ENCODE measurements around the gene MCF2L. TPM values are rescaled to one million over a fixed set of nuclear protein-coding genes. Genes with fewer than 3 reads are reported as not detected.

The MCF2L gene
- total RNA-seq, 4 donors from 2014 or later: 46.5 to 89.7 (median 55.0) TPM

DNA sequence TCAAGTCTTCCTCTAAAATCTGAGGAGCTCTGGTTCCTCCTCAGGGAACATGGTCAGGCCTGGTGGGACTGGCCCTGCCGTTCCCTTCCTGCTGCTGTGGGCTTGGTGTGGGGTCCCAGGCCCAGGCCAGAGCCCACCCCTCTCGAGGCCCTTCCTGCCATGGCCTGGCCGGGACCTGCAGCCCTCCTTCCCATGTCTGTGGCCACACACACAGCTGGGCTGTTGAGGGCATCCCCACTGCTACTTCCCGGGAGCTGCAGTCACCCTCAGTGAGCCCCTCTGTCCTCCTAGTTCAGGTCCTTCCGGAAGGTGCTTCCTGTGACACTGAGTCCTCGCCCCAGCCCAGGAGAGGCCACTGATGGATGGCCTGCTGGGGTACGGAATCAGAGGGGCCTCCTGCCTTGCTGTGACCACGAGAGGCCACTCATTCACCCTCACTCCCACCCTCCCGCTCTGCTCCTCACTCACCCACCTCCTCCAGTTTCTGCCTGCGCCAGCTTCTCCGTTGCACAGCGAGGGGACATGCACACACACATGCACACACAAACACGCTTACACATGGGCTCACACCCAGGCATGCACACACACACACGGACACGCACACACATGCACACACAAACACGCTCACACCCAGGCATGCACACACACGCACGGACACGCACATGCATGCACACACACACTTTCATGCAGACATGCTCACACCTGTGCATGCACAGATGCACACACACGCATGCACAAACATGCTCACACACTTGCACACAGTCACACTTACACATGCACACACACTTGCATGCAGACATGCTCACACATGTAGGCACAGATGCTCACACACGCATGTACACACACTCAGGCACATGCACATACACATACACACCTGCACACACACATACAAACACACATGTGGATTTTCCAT lies 7.3 kb upstream of the MCF2L start:
- WGBS, 2 donors: 77 to 84% methylated on average over 19 to 20 of the region's 21 CpGs
- intact Hi-C loops (cut with DNase I; ENCODE audit: low total_unique reads): loop anchor here (10.0 kb wide), 1 partner anchor 443 kb away; no protein-coding TSS in a partner anchor
- H3K4me3 ChIP-seq (ENCODE audit: low read depth, poor library complexity, severe bottlenecking): no peak overlapping the region
- peak in 1 of 2 donors; percentile 79 for DNase-seq (ENCODE audit: low spot score in 2 of 2)
- TF ChIP-seq, protein P1, sequence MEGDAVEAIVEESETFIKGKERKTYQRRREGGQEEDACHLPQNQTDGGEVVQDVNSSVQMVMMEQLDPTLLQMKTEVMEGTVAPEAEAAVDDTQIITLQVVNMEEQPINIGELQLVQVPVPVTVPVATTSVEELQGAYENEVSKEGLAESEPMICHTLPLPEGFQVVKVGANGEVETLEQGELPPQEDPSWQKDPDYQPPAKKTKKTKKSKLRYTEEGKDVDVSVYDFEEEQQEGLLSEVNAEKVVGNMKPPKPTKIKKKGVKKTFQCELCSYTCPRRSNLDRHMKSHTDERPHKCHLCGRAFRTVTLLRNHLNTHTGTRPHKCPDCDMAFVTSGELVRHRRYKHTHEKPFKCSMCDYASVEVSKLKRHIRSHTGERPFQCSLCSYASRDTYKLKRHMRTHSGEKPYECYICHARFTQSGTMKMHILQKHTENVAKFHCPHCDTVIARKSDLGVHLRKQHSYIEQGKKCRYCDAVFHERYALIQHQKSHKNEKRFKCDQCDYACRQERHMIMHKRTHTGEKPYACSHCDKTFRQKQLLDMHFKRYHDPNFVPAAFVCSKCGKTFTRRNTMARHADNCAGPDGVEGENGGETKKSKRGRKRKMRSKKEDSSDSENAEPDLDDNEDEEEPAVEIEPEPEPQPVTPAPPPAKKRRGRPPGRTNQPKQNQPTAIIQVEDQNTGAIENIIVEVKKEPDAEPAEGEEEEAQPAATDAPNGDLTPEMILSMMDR (IDR thresholded peaks at IDR 0.05): no peak
- TF ChIP-seq POLR2A (IDR thresholded peaks at IDR 0.05): no peak

DNA sequence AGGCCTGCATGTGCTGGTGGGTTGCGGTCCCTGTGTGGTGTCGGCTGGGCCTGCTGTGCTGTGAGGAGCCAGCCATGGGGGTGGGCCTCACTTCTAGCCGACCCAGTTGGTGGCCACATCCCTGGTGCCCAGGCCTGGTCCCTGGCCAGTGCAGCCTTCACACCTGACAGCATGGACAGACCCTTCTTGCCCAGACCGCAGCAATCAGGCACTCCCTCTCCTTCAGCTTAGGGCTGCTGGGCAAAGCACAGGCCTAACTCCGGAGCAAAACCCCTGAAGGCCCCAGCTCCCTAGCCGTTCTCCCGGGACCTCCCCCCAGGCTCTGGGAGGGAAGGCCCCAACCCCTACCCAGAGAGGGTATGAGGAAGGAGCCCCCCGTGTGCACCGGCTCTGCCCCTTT lies 6.6 kb upstream of the MCF2L start:
- no peak for TF ChIP-seq POLR2A (IDR thresholded peaks at IDR 0.05)
- TF ChIP-seq, protein P1 (IDR thresholded peaks at IDR 0.05): no peak
- DNase-seq (ENCODE audit: low spot score in 2 of 2): no peak
- 75 to 86% methylated on average over 4 to 5 of the region's 9 CpGs for WGBS, 2 donors
- intact Hi-C loops (cut with DNase I; ENCODE audit: low total_unique reads): loop anchor here (10.0 kb wide), 1 partner anchor 442 kb away; no protein-coding TSS in a partner anchor
- no peak overlapping the region for H3K4me3 ChIP-seq (ENCODE audit: low read depth, poor library complexity, severe bottlenecking)

DNA sequence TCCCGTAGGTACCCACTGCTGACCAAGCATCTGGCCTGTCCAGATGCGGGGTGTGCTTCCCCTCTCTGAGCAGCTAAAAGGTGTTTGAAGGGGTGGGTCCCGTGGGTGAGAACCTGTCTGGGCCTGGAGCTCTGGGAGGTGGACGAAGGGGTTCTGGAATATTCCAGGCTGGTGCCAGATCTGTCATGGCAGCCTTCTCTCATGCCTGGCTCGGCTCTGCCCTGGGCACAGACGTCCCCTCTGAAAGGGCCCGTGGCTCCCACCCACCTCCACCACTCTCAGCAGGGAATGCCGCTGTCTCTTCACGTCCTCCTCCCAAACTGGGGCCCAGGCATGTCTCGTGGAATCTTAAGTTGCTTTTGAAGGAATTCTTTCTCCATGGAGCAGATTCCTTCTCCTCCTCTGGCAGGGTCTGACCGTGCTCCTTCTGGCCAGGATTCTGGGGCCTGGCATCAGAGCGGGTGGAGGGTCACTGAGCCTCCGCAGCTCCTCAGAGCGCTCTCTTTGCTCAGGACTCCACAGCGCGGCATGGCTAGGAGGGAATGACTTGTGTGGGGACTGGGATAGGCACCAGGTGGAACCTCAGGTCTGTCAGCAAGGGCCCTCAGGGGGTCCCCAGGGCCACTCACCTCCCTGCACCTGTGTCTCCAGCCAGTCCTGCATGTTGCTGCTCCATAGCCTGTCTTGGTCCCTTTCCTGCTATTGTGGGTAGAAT lies 5.9 kb upstream of the MCF2L start:
- 68 to 76% methylated on average over 15 to 16 of the region's 16 CpGs for WGBS, 2 donors
- intact Hi-C loops (cut with DNase I; ENCODE audit: low total_unique reads): loop anchor here (10.0 kb wide), 1 partner anchor 442 kb away; no protein-coding TSS in a partner anchor
- DNase-seq (ENCODE audit: low spot score in 2 of 2): no peak

DNA sequence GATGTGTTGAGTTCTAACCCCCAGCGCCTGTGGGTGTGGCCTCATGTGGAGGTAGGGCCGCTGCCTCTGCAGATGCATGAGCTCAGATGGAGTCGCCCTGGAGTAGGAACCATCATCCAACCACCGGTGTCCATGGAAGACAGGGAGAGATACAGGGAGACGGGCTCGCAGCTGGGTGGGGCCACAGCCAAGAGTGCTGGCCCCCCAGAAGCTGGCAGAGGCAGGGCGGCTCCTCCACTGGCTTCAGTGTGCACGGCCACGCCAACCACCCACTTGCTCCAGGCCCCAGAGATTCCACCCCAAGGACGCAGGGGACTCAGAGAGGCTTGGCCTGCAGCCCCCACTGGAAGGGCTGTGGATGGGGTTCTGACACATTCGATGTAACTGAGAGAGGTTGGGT lies 5.4 kb upstream of the MCF2L start:
- whole genome bisulfite sequencing, 2 donors: 76 to 86% methylated on average over 8 to 11 of the region's 11 CpGs
- intact Hi-C loops (cut with DNase I; ENCODE audit: low total_unique reads): loop anchor here (10.0 kb wide), 1 partner anchor 441 kb away; no protein-coding TSS in a partner anchor
- TF ChIP-seq, protein P1 (IDR thresholded peaks at IDR 0.05): no peak
- TF ChIP-seq POLR2A (IDR thresholded peaks at IDR 0.05): no peak
- no peak for DNase-seq (ENCODE audit: low spot score in 2 of 2)
- H3K4me3 ChIP-seq (ENCODE audit: low read depth, poor library complexity, severe bottlenecking): no peak overlapping the region

More for the DNA sequence above, 5.9 kb upstream of the MCF2L start:
- TF ChIP-seq, protein P1 (IDR thresholded peaks at IDR 0.05): no peak
- no peak for TF ChIP-seq POLR2A (IDR thresholded peaks at IDR 0.05)
- no peak overlapping the region for H3K4me3 ChIP-seq (ENCODE audit: low read depth, poor library complexity, severe bottlenecking)

DNA sequence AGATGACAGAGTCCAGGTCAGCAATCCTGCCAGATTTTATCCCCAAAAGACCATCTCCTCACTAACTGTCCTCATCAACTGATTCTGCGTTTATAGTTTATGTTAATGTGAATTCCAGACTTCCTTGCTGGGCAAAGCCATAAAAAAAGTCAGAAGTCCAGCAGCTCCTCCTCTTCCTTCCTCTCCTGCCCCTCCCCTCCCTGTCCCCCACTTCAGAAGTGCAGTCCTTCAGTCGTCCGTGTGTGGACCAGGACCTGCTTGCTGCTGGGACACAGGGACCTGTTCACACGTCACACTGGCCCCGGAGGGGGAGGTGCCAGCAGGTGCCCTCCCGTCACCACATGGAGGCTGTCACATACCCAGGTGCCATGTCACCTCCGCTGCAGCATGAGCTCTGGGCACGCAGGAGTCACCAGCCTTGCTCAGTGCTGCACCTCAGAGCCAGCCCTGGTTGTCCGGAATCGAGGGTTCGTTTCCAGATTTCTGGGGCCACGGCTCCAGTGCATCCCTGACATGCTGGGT lies 4.0 kb upstream of the MCF2L start:
- no peak overlapping the region for H3K4me3 ChIP-seq (ENCODE audit: low read depth, poor library complexity, severe bottlenecking)
- 54 to 57% methylated on average over 12 of the region's 12 CpGs for WGBS, 2 donors

More for the DNA sequence above, 4.0 kb upstream of the MCF2L start:
- DNase-seq (ENCODE audit: low spot score in 2 of 2): no peak
- TF ChIP-seq, protein P1 (IDR thresholded peaks at IDR 0.05): no peak
- no peak for TF ChIP-seq POLR2A (IDR thresholded peaks at IDR 0.05)
- intact Hi-C loops (cut with DNase I; ENCODE audit: low total_unique reads): loop anchor here (10.0 kb wide), 1 partner anchor 440 kb away; no protein-coding TSS in a partner anchor
